Lower leg skin (tissue), 4 donors: ENCODE results near the gene GLG1. TPM values are rescaled to one million over a fixed set of nuclear protein-coding genes. Genes with fewer than 3 reads are reported as not detected.
A peak's percentile ranks its signal among the peaks of the same experiment; 100 is the strongest.

Experiments used
- DNase-seq, 2 donors: peaks; one replicate each; pipeline ENCODE4 v3.0.0-alpha.2; 2019; ENCODE audit warnings: low spot score in 2 of 2
- H3K4me3 ChIP-seq: fragments of 200-600 bp; sonication (generic); 2 replicates; pipeline ENCODE4 v1.5.1; 2017; ENCODE audit warnings: mild to moderate bottlenecking, low read depth; ENCODE audit not compliant: poor library complexity, severe bottlenecking
- CTCF ChIP-seq, 3 donors: fragments of 450-650 bp; IDR thresholded peaks; one replicate each; pipeline ENCODE4 v1.5.1; 2016; ENCODE audit warnings: antibody characterized with exemption in 3 of 3, mild to moderate bottlenecking in 3 of 3, moderate library complexity in 2 of 3
- POLR2A ChIP-seq, 2 donors: fragments of 450-650 bp; IDR thresholded peaks; one replicate each; pipeline ENCODE4 v1.6.1; 2016 to 2017; ENCODE audit warnings: antibody characterized with exemption in 2 of 2, mild to moderate bottlenecking in 1 of 2, moderate library complexity in 1 of 2
- WGBS, 2 donors: methylation state at CpG; one replicate each; pipeline ENCODE4 v1.1.5; 2018; 5-methylcytosine and 5-hydroxymethylcytosine counted together
- intact Hi-C: fragments of 100-400 bp; cut with DNase I; formaldehyde crosslinking; loops from one replicate; pipeline ENCODE4 v1.15.0; 2023; ENCODE audit warnings: low total_unique reads
- total RNA-seq, 4 donors: library from RNA; depleted of rRNA; stranded (reverse); fragments of >200 nt; gene quantifications; one replicate each; pipeline ENCODE4 v1.1.0, GENCODE V29; 2016

Gene GLG1
- total RNA-seq, 4 donors from 2014 or later: 64.7 to 113 (median 92.5) TPM

- TF ChIP-seq POLR2A (IDR thresholded peaks at IDR 0.05): no peak
- no peak for TF ChIP-seq CTCF (IDR thresholded peaks at IDR 0.05)
- 15% methylated on average over 14 of the region's 14 CpGs for WGBS, 2 donors
- no peak for DNase-seq
- no peak overlapping the region for H3K4me3 ChIP-seq
- intact Hi-C loops: no loop called here
Measured at GRCh38 chr16:74607310-74607961, 522 bp upstream of the GLG1 start.

- 2 to 4% methylated on average over 17 of the region's 17 CpGs for WGBS, 2 donors
- no peak for TF ChIP-seq POLR2A (IDR thresholded peaks at IDR 0.05)
- no peak for TF ChIP-seq CTCF (IDR thresholded peaks at IDR 0.05)
Measured at GRCh38 chr16:74605746-74606520, 981 bp downstream of the GLG1 start.

GRCh38 chr16:74605332-74605731 lies 1.6 kb downstream of the GLG1 start:
- WGBS, 2 donors: 40 to 41% methylated on average over 6 of the region's 6 CpGs
- no peak for DNase-seq
- no peak overlapping the region for H3K4me3 ChIP-seq
- TF ChIP-seq POLR2A (IDR thresholded peaks at IDR 0.05) (no peak), CTCF (IDR thresholded peaks at IDR 0.05) (no peak)
- intact Hi-C loops: no loop called here

More at GRCh38 chr16:74605746-74606520, 981 bp downstream of the GLG1 start:
- H3K4me3 ChIP-seq: peak overlapping the region; percentile 77
- intact Hi-C loops: no loop called here
- no peak for DNase-seq

GRCh38 chr16:74603848-74604247 lies 3.1 kb downstream of the GLG1 start:
- WGBS, 2 donors: 54 to 61% methylated on average over 4 of the region's 4 CpGs
- no peak overlapping the region for H3K4me3 ChIP-seq
- DNase-seq: no peak
- TF ChIP-seq POLR2A (IDR thresholded peaks at IDR 0.05): no peak
- no peak for TF ChIP-seq CTCF (IDR thresholded peaks at IDR 0.05)
- intact Hi-C loops: no loop called here

GRCh38 chr16:74601126-74601871 lies 5.6 kb downstream of the GLG1 start:
- 45 to 47% methylated on average over 9 of the region's 9 CpGs for WGBS, 2 donors
- TF ChIP-seq POLR2A (IDR thresholded peaks at IDR 0.05) (no peak), CTCF (IDR thresholded peaks at IDR 0.05) (no peak)
- intact Hi-C loops: no loop called here
- no peak for DNase-seq
- no peak overlapping the region for H3K4me3 ChIP-seq
